ENCODE data around the gene RBM47.
A peak's percentile ranks its signal among the peaks of the same experiment; 100 is the strongest.
"Not testable (repeated sequence)": the region's sequence is repeated elsewhere in the genome, so short reads cannot be mapped to it uniquely, and the experiment has no call there.

The RBM47 gene

DNA sequence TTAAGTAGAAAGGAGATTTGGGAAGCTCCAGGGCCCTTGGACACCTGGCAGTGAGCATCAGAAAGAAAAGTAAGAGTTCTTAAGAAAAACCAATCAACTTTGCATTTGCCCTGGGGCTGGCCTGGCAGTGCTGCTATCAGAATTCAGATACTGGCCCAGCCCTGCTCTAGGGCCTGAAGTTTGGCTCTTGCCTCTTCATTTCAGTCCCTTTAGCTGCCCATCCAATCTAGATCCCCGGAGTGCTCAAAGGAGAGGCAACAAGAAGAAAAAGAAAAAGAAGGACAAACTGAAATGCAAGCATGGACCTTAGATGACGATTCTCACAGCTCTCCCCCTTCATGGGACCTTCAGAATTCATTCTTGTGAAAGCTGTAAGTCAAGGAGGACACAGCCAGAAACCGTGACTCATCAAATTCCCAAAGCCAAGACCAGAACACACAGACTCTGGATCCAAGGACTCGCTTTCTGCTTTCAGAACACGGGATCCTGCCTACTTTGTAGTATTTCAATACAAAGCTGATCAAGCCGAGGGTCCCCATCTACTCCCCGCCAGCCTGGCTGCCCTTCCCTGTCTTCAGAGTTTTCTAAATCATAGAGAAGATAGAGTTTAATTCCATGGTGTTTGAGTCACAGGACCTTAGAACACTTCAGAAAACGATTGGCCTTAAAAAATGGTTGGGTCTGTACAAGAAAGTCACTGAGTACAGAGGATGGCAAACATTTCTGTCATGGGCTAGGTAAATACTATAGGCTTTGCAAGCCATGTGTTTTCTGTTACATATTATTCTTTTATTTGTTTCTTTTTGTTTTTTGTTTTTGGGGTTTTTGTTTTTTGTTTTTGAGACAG lies 103.7 kb downstream of the RBM47 start:
- no peak for DNase-seq

DNA sequence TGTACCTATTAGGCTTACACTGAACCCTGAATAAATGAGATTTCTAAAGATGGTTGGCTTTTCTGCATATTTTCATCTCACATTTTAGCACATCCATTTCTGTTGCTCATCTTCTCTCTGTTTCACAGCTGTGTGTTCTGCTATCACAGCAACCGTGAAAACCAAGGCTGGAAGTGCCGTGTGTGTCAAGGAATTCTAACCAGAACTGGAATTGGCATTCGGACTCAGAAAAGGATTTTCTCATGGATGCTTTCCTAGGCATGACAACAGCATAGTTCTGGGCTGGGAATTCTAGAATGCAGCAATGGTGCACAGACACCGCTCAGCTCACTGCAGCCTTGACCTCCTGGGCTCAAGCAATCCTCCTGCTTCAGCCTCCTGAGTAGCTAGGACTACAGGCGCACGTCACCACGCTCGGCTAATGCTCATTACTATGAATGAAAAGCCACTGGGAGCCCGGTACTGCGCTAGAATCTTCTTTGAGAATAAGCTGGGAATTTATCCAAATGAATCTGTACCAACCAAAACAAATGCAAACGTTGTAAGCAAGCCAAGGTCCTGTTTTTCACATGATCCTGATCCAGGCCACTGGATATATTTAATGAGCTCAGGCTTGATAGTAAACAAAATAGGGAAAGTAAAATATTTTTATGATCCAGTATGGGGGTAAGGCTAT lies 105.2 kb downstream of the RBM47 start:
- no peak for DNase-seq

DNA sequence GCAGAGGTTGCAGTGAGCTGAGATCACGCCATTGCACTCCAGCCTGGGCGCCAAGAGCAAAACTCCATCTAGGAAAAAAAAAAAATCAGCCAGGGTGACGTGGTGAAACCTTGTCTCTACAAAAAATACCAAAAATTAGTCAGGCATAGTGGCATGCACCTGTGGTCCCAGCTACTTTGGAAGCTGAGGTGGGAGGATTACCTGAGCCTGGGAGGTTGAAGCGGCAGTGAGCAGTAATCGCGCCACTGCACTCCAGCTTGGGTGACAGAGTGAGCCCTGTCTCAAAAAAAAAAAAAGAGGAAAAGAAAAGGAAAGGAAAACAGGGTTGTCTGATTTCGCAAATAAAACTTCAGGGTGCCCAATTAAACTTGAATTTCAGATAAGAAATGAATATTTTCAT lies 106.1 kb downstream of the RBM47 start:
- no peak for DNase-seq

- no peak for DNase-seq
Measured at GRCh38 chr4:40521957-40522356, 107.7 kb downstream of the RBM47 start.

DNA sequence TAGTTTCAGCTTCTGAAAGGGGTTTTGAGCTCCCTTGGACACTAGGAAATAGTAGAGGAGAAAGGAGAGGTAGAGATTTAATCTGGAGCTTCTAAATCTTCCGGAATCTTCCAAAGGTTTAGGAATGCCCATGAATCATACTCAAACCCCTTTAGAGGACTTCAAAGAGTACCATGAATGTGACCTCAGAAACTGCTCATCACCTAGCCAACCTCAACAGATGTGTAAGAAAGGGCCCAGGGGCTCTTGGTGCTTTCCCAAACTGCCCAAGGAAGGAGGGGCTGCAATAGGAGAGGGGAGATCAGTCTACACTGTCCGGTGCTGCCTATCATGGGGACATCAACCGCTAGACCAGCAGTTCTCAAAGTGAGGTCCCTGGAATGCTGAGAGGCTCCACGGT lies 109.1 kb downstream of the RBM47 start:
- no peak for DNase-seq

- DNase-seq, result not testable (repeated sequence)
Measured at GRCh38 chr4:40517081-40517480, 112.6 kb downstream of the RBM47 start.

GRCh38 chr4:40516651-40517050 lies 113.0 kb downstream of the RBM47 start:
- DNase-seq, result no peak

DNA sequence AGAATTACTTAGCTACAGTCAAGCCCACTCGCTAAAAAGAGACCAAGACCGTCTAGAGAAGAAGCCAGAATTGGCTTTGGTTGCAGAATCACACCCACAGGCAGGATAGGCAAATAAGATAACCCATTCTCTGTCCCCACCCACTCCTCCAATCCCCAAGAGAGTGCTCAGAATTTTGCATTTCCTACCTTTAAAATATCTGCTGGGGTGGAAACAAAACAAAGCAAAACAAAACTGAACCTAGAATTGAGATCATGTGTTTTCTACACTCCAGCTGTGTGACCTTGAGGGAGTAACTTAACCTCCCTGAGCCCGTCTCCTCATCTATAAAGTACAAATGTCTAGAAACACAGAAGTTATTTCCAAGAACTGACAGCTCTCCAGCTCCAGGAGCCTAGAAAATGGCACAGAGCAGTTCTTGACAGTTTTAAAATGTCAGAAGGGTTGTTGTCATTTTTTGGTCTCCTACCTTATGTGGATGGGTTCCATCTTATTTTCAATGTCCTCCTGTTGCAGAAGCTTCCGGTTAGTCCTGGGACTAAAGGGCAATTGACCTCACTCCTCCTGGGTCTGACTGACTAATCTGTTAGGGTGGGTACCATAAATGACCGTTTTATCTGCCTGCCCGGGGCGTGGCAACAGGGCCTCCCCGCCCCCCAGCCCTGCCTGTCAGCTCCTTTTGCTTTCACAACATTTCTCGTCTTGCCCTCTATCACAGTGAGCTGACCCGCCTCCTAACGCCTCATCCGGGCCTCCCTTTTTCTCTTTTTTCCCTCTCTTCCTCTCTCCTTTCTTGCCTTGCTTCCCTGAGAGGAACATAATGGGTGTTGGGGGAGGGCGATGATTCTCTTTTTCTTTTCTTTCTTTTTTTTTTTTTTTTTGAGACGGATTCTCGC lies 114.0 kb downstream of the RBM47 start:
- DNase-seq, result peak in 1 of 2 donors; percentile 27

DNA sequence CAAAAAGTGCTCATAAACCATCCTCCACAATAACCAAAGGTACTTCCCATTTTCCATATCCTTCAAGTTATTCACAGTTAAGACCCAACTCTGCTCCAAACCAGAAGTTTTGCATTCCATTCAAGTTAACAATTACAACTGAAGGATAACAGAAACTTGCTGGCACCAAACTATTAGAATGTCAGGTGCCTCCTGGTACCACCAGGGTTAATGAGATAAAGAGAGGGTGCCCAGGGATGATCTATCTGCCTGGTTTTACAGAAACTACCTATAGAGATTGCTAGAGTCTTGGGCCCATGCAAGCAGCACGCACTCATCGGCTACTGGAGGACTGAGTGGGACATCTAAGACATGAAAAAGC lies 114.6 kb downstream of the RBM47 start:
- DNase-seq, result no peak

DNA sequence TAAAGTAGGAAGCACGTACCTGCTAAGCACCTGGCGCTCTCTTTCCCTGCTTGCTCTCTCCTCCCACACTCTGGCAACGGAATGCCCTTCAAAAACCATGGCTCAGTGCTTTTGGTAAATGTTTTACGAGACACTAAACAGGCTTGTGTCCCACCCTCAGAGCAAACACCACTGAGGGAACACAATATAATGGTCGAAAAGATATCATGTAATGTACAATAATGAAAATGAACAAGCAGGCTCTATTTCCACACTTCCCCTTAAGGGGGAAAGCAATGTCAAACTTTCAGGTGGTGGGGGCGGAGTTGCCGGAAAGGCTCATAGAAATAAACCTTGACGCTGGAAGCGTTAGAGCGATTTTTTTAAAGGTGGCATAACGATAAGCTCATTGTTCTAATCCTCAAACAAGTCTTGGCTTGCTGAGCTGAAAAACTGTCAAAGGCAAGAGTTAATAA lies 115.1 kb downstream of the RBM47 start:
- no peak for DNase-seq

DNA sequence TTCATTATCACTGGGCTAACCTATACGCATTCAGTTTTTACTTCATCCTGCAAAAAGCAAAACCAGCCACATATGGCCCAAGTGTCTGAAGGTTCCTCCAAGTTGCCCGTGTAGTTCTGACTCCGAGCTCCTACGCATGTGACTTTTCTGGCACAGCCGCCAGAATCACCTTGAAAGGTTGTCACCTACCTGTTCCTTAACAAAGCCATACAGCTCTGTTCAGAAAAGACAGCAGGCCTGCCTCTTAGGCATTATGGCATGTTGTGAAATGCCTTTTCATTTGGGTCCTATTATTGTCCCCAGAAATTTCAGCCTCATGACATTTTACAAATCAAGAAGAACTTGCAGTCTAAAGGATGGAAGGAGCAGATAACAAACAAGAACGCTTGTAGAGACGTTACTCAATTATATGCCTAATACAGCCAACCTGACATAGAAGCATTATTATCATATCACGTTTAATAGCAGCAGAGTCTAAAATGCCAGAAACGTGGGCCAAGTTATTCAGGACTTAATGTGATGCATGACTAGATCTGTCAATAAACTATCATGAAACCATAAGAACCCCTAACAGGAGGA lies 118.5 kb downstream of the RBM47 start:
- no peak for DNase-seq

- DNase-seq, result no peak
Measured at GRCh38 chr4:40507977-40508376, 121.7 kb downstream of the RBM47 start.

- no peak for DNase-seq
Measured at GRCh38 chr4:40506492-40506891, 123.2 kb downstream of the RBM47 start.

DNA sequence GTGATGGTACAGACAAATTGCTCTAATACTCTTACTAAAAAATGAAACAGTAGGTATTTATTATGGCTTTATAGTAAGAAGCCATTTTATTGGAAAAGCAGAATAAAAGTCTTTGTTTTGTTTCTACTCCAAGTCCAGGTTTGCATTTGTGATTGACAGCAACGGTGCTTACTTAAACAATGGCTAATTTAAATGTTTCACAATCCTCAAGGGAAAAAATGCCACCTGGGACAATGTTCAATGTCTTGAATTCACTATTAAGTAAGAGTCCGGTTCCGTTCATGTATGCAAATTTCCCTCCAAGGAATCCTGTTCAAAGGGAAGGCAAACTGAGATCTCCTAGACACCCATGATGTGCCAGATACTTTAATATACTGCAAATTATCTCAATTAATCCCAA lies 123.6 kb downstream of the RBM47 start:
- DNase-seq, result no peak

- DNase-seq, result no peak
Measured at GRCh38 chr4:40502934-40503333, 126.7 kb downstream of the RBM47 start.

GRCh38 chr4:40502220-40502619 lies 127.4 kb downstream of the RBM47 start:
- no peak for DNase-seq

DNA sequence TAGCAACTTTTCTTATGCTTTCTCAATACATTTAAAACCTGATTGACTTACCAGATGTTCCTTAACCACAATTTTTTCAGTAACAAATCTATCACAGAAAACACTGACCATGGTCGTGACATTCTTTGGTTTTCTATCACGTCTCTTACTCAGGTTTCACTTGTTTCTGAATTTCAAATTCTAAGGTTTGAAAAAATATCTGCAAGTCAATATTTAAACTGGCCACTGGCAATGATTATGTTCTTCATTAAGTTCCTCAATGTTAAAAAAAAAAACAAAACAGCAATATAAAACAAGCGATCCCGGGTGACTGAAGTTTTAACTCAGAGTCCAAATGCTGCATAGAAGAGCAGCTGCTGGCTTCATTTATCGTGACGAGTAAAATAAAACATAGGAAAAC lies 128.9 kb downstream of the RBM47 start:
- no peak for DNase-seq

GRCh38 chr4:40493160-40493559 lies 136.5 kb downstream of the RBM47 start:
- no peak for DNase-seq

GRCh38 chr4:40492691-40493090 lies 137.0 kb downstream of the RBM47 start:
- DNase-seq, result no peak

- no peak for DNase-seq
Measured at GRCh38 chr4:40490481-40490880, 139.2 kb downstream of the RBM47 start.

DNA sequence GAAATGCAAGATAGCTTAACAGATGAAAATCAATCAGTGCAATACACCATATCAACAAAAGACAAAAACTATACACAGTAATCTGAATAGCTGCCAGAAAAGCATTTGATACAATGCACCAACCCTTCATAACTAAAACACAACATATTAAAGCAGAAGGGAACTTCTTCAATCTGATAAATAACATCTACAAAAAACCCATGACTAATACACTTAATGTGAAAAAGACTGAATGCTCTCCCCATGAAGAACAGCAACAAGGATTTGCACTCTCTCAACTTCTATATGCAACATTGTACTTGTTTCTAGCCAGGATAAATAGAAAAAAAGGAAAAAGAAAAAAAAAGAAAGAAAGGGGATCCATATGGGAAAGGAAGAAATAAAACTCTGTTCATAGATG lies 139.7 kb downstream of the RBM47 start:
- no peak for DNase-seq

GRCh38 chr4:40486534-40486933 lies 143.1 kb downstream of the RBM47 start:
- no peak for DNase-seq

All from stimulated activated CD4-positive, alpha-beta T cell treated with anti-CD3 and anti-CD28 coated beads, Interleukin-2, amount 100 ng/mL, for 24 hours (primary cell).